ENCODE data around the gene SLCO3A1.
A peak's percentile ranks its signal among the peaks of the same experiment; 100 is the strongest.

Gene SLCO3A1

GRCh38 chr15:91853511-91853947 is at the start of gene SLCO3A1:
SLCO3A1 (plus strand) TSS chr15:91853708.
- Mint-ChIP-seq H3K9me3 (peaks cover 3% of the 10 kb centered on the region), H3K4me3 (peak within 1 kb of the TSS; percentile 91), H3K36me3 (ENCODE audit: low read depth) (peaks cover 14% of the 10 kb centered on the region), H3K4me1 (ENCODE audit: low read depth) (peaks cover 55% of the 10 kb centered on the region), H3K27ac (peak within 1 kb of the TSS; percentile 88), H3K27me3 (ENCODE audit: low read depth) (peaks cover 7% of the 10 kb centered on the region)
- DNase-seq (ENCODE audit: low spot score) = peak; percentile 69

- Mint-ChIP-seq H3K4me1 (ENCODE audit: low read depth) (peaks cover 9% of the 10 kb centered on the region), H3K36me3 (ENCODE audit: low read depth) (no peaks in the 10 kb centered on the region)
Observed at GRCh38 chr15:91807122-91807521, 46.4 kb upstream of the SLCO3A1 start.

GRCh38 chr15:91813924-91814323 is 39.6 kb upstream of the SLCO3A1 start:
- H3K27me3 Mint-ChIP-seq (ENCODE audit: low read depth) = peaks cover 6% of the 10 kb centered on the region
- no peak for DNase-seq (ENCODE audit: low spot score)
- H3K27ac Mint-ChIP-seq = no peak overlapping the region
- no peaks in the 10 kb centered on the region for H3K4me1 Mint-ChIP-seq (ENCODE audit: low read depth)
- peaks cover 22% of the 10 kb centered on the region for H3K9me3 Mint-ChIP-seq
- H3K4me3 Mint-ChIP-seq = no peak overlapping the region
- H3K36me3 Mint-ChIP-seq (ENCODE audit: low read depth) = no peaks in the 10 kb centered on the region

More at GRCh38 chr15:91807122-91807521, 46.4 kb upstream of the SLCO3A1 start:
- no peaks in the 10 kb centered on the region for H3K9me3 Mint-ChIP-seq
- peaks cover 4% of the 10 kb centered on the region for H3K27me3 Mint-ChIP-seq (ENCODE audit: low read depth)
- no peak for DNase-seq (ENCODE audit: low spot score)
- H3K27ac Mint-ChIP-seq = no peak overlapping the region
- H3K4me3 Mint-ChIP-seq = no peak overlapping the region

GRCh38 chr15:91816942-91817341 is 36.6 kb upstream of the SLCO3A1 start:
- Mint-ChIP-seq H3K4me3 (no peak overlapping the region), H3K9me3 (peaks cover 22% of the 10 kb centered on the region), H3K27me3 (ENCODE audit: low read depth) (peaks cover 5% of the 10 kb centered on the region), H3K36me3 (ENCODE audit: low read depth) (no peaks in the 10 kb centered on the region), H3K27ac (no peak overlapping the region), H3K4me1 (ENCODE audit: low read depth) (no peaks in the 10 kb centered on the region)
- DNase-seq (ENCODE audit: low spot score) = no peak

- H3K9me3 Mint-ChIP-seq = peaks cover 9% of the 10 kb centered on the region
- no peak overlapping the region for H3K27ac Mint-ChIP-seq
- DNase-seq (ENCODE audit: low spot score) = no peak
- H3K4me3 Mint-ChIP-seq = no peak overlapping the region
- H3K4me1 Mint-ChIP-seq (ENCODE audit: low read depth) = no peaks in the 10 kb centered on the region
- no peaks in the 10 kb centered on the region for H3K36me3 Mint-ChIP-seq (ENCODE audit: low read depth)
- peaks cover 5% of the 10 kb centered on the region for H3K27me3 Mint-ChIP-seq (ENCODE audit: low read depth)
Observed at GRCh38 chr15:91821458-91821857, 32.0 kb upstream of the SLCO3A1 start.

GRCh38 chr15:91824256-91824655 is 29.3 kb upstream of the SLCO3A1 start:
- no peak overlapping the region for H3K27ac Mint-ChIP-seq
- no peaks in the 10 kb centered on the region for H3K4me1 Mint-ChIP-seq (ENCODE audit: low read depth)
- H3K9me3 Mint-ChIP-seq = no peaks in the 10 kb centered on the region
- no peaks in the 10 kb centered on the region for H3K36me3 Mint-ChIP-seq (ENCODE audit: low read depth)
- peaks cover 3% of the 10 kb centered on the region for H3K27me3 Mint-ChIP-seq (ENCODE audit: low read depth)
- no peak for DNase-seq (ENCODE audit: low spot score)
- H3K4me3 Mint-ChIP-seq = no peak overlapping the region

- H3K4me3 Mint-ChIP-seq = no peak overlapping the region
- H3K9me3 Mint-ChIP-seq = no peaks in the 10 kb centered on the region
- no peaks in the 10 kb centered on the region for H3K27me3 Mint-ChIP-seq (ENCODE audit: low read depth)
- DNase-seq (ENCODE audit: low spot score) = no peak
- H3K27ac Mint-ChIP-seq = no peak overlapping the region
- H3K36me3 Mint-ChIP-seq (ENCODE audit: low read depth) = no peaks in the 10 kb centered on the region
- H3K4me1 Mint-ChIP-seq (ENCODE audit: low read depth) = no peaks in the 10 kb centered on the region
Observed at GRCh38 chr15:91826443-91826842, 27.1 kb upstream of the SLCO3A1 start.

- DNase-seq (ENCODE audit: low spot score) = no peak
- H3K4me3 Mint-ChIP-seq = no peak overlapping the region
- H3K4me1 Mint-ChIP-seq (ENCODE audit: low read depth) = no peaks in the 10 kb centered on the region
- H3K27ac Mint-ChIP-seq = no peak overlapping the region
- no peaks in the 10 kb centered on the region for H3K36me3 Mint-ChIP-seq (ENCODE audit: low read depth)
- H3K9me3 Mint-ChIP-seq = no peaks in the 10 kb centered on the region
- H3K27me3 Mint-ChIP-seq (ENCODE audit: low read depth) = peaks cover 11% of the 10 kb centered on the region
Observed at GRCh38 chr15:91833056-91833455, 20.5 kb upstream of the SLCO3A1 start.

GRCh38 chr15:91839867-91840266 is 13.6 kb upstream of the SLCO3A1 start:
- DNase-seq (ENCODE audit: low spot score) = no peak
- no peak overlapping the region for H3K4me3 Mint-ChIP-seq
- no peaks in the 10 kb centered on the region for H3K36me3 Mint-ChIP-seq (ENCODE audit: low read depth)
- H3K27ac Mint-ChIP-seq = no peak overlapping the region
- H3K27me3 Mint-ChIP-seq (ENCODE audit: low read depth) = peaks cover 37% of the 10 kb centered on the region
- H3K4me1 Mint-ChIP-seq (ENCODE audit: low read depth) = no peaks in the 10 kb centered on the region
- H3K9me3 Mint-ChIP-seq = peaks cover 4% of the 10 kb centered on the region

- H3K27me3 Mint-ChIP-seq (ENCODE audit: low read depth) = peaks cover 35% of the 10 kb centered on the region
Observed at GRCh38 chr15:91841861-91842260, 11.6 kb upstream of the SLCO3A1 start.

GRCh38 chr15:91844341-91844740 is 9.2 kb upstream of the SLCO3A1 start:
- H3K4me1 Mint-ChIP-seq (ENCODE audit: low read depth) = peaks cover 1% of the 10 kb centered on the region
- H3K4me3 Mint-ChIP-seq = no peak overlapping the region
- H3K27ac Mint-ChIP-seq = no peak overlapping the region
- H3K36me3 Mint-ChIP-seq (ENCODE audit: low read depth) = no peaks in the 10 kb centered on the region
- DNase-seq (ENCODE audit: low spot score) = no peak
- peaks cover 4% of the 10 kb centered on the region for H3K9me3 Mint-ChIP-seq
- H3K27me3 Mint-ChIP-seq (ENCODE audit: low read depth) = peaks cover 36% of the 10 kb centered on the region

More at GRCh38 chr15:91841861-91842260, 11.6 kb upstream of the SLCO3A1 start:
- Mint-ChIP-seq H3K9me3 (peaks cover 4% of the 10 kb centered on the region), H3K4me1 (ENCODE audit: low read depth) (no peaks in the 10 kb centered on the region), H3K36me3 (ENCODE audit: low read depth) (no peaks in the 10 kb centered on the region), H3K4me3 (no peak overlapping the region), H3K27ac (no peak overlapping the region)
- no peak for DNase-seq (ENCODE audit: low spot score)

- Mint-ChIP-seq H3K9me3 (peaks cover 6% of the 10 kb centered on the region), H3K27me3 (ENCODE audit: low read depth) (peaks cover 39% of the 10 kb centered on the region), H3K4me3 (no peak overlapping the region), H3K27ac (no peak overlapping the region), H3K4me1 (ENCODE audit: low read depth) (peaks cover 7% of the 10 kb centered on the region), H3K36me3 (ENCODE audit: low read depth) (peaks cover 2% of the 10 kb centered on the region)
- DNase-seq (ENCODE audit: low spot score) = no peak
Observed at GRCh38 chr15:91844928-91845327, 8.6 kb upstream of the SLCO3A1 start.

- Mint-ChIP-seq H3K4me1 (ENCODE audit: low read depth) (peaks cover 8% of the 10 kb centered on the region), H3K9me3 (peaks cover 6% of the 10 kb centered on the region), H3K27me3 (ENCODE audit: low read depth) (peaks cover 33% of the 10 kb centered on the region), H3K4me3 (no peak overlapping the region), H3K36me3 (ENCODE audit: low read depth) (peaks cover 3% of the 10 kb centered on the region), H3K27ac (no peak overlapping the region)
- DNase-seq (ENCODE audit: low spot score) = no peak
Observed at GRCh38 chr15:91845720-91846119, 7.8 kb upstream of the SLCO3A1 start.

- no peak for DNase-seq (ENCODE audit: low spot score)
- Mint-ChIP-seq H3K4me1 (ENCODE audit: low read depth) (peaks cover 17% of the 10 kb centered on the region), H3K36me3 (ENCODE audit: low read depth) (peaks cover 3% of the 10 kb centered on the region), H3K9me3 (peaks cover 3% of the 10 kb centered on the region), H3K4me3 (no peak overlapping the region), H3K27ac (no peak overlapping the region), H3K27me3 (ENCODE audit: low read depth) (peaks cover 21% of the 10 kb centered on the region)
Observed at GRCh38 chr15:91849180-91849579, 4.3 kb upstream of the SLCO3A1 start.

- peaks cover 20% of the 10 kb centered on the region for H3K4me1 Mint-ChIP-seq (ENCODE audit: low read depth)
- DNase-seq (ENCODE audit: low spot score) = no peak
- H3K27me3 Mint-ChIP-seq (ENCODE audit: low read depth) = peaks cover 18% of the 10 kb centered on the region
- H3K9me3 Mint-ChIP-seq = peaks cover 3% of the 10 kb centered on the region
- peak overlapping the region; percentile 62 for H3K27ac Mint-ChIP-seq
- peak overlapping the region; percentile 30 for H3K4me3 Mint-ChIP-seq
- H3K36me3 Mint-ChIP-seq (ENCODE audit: low read depth) = peaks cover 4% of the 10 kb centered on the region
Observed at GRCh38 chr15:91849749-91850161, 3.8 kb upstream of the SLCO3A1 start.
